Measurements from ENCODE around the gene IL15. TPM values are rescaled to one million over a fixed set of nuclear protein-coding genes. Genes with fewer than 3 reads are reported as not detected.
A peak's percentile ranks its signal among the peaks of the same experiment; 100 is the strongest.

The IL15 gene
- total RNA-seq, 1 experiment from 2014 or later: 7.1 TPM

- no peak overlapping the region for H3K4me2 ChIP-seq (ENCODE audit: low read length)
- peaks cover 52% of the 10 kb centered on the region for H3K79me2 ChIP-seq (ENCODE audit: low read length)
- H3K4me3 ChIP-seq (ENCODE audit: low read length): no peak overlapping the region
- no peak overlapping the region for H3K27ac ChIP-seq (ENCODE audit: low read length)
- ATAC-seq: no peak
- H3F3A ChIP-seq (ENCODE audit: low read length, unreplicated experiment): peaks cover 5% of the 10 kb centered on the region
- BruUV-seq (replicated peaks): no TSS peak
- CTCF ChIA-PET: no interaction called here
- H3K9me3 ChIP-seq (ENCODE audit: low read length): no peaks in the 10 kb centered on the region
- TF ChIP-seq CTCF (conservative IDR thresholded peaks at IDR 0.05; ENCODE audit: low read depth, low read length) (no peak), EZH2phosphoT487 (IDR thresholded peaks at IDR 0.05; ENCODE audit: borderline replicate concordance, low read length) (no peak), EZH2 (IDR thresholded peaks at IDR 0.05; ENCODE audit: low read length, unreplicated experiment) (no peak)
- no peaks in the 10 kb centered on the region for H3K36me3 ChIP-seq (ENCODE audit: low read depth, low read length)
- no peaks in the 10 kb centered on the region for H3K9me2 ChIP-seq (replicated peaks; ENCODE audit: low read length)
- peaks cover 48% of the 10 kb centered on the region for H3K4me1 ChIP-seq (ENCODE audit: insufficient read depth, low read length)
- no peak overlapping the region for H3K9ac ChIP-seq (ENCODE audit: low read length)
- intact Hi-C loops (cut with micrococcal nuclease): loop anchor here (5.0 kb wide), 1 partner anchor 193 kb away; no protein-coding TSS in a partner anchor
- POLR2A ChIA-PET (ENCODE audit: unreplicated experiment): no interaction called here
- H3K27me3 ChIP-seq (ENCODE audit: low read length): no peaks in the 10 kb centered on the region
- H2AFZ ChIP-seq (ENCODE audit: low read length): no peak overlapping the region
- no peak for DNase-seq
- H4K20me1 ChIP-seq (ENCODE audit: low read length): no peaks in the 10 kb centered on the region
These were observed 4.3 kb downstream of the IL15 start for GRCh38 chr4:141640696-141641095.

GRCh38 chr4:141642063-141642462 is 5.7 kb downstream of the IL15 start:
- intact Hi-C loops (cut with micrococcal nuclease): loop anchor here (2.0 to 5.0 kb wide), 4 partner anchors 43 to 217 kb away; no protein-coding TSS in a partner anchor
- H3K4me2 ChIP-seq (ENCODE audit: low read length): peak overlapping the region; percentile 80
- DNase-seq (no peak), ATAC-seq (no peak)
- H3F3A ChIP-seq (ENCODE audit: low read length, unreplicated experiment): peaks cover 5% of the 10 kb centered on the region
- no peaks in the 10 kb centered on the region for H3K9me2 ChIP-seq (replicated peaks; ENCODE audit: low read length)
- no peak overlapping the region for H2AFZ ChIP-seq (ENCODE audit: low read length)
- H3K79me2 ChIP-seq (ENCODE audit: low read length): peaks cover 59% of the 10 kb centered on the region
- CTCF ChIA-PET: interaction anchor here (1.2 kb wide), 1 partner anchor 296 kb away, joined by 3 read pairs; no protein-coding TSS in a partner anchor
- H3K27me3 ChIP-seq (ENCODE audit: low read length): no peaks in the 10 kb centered on the region
- no TSS peak for BruUV-seq (replicated peaks)
- no peaks in the 10 kb centered on the region for H4K20me1 ChIP-seq (ENCODE audit: low read length)
- H3K27ac ChIP-seq (ENCODE audit: low read length): peak overlapping the region; percentile 92
- POLR2A ChIA-PET (ENCODE audit: unreplicated experiment): interaction anchor here (0.5 kb wide), 1 partner anchor 472 kb away, joined by 3 read pairs; no protein-coding TSS in a partner anchor
- no peaks in the 10 kb centered on the region for H3K36me3 ChIP-seq (ENCODE audit: low read depth, low read length)
- H3K9ac ChIP-seq (ENCODE audit: low read length): peak overlapping the region; percentile 8; the same call in 1 of the 2 replicates
- no peak overlapping the region for H3K4me3 ChIP-seq (ENCODE audit: low read length)
- H3K9me3 ChIP-seq (ENCODE audit: low read length): no peaks in the 10 kb centered on the region
- TF ChIP-seq EZH2phosphoT487 (IDR thresholded peaks at IDR 0.05; ENCODE audit: borderline replicate concordance, low read length): no peak
- peaks cover 50% of the 10 kb centered on the region for H3K4me1 ChIP-seq (ENCODE audit: insufficient read depth, low read length)

- peaks cover 5% of the 10 kb centered on the region for H3F3A ChIP-seq (ENCODE audit: low read length, unreplicated experiment)
- H3K27ac ChIP-seq (ENCODE audit: low read length): peak overlapping the region; percentile 92
- BruUV-seq (replicated peaks): no TSS peak
- ATAC-seq (peak; percentile 94), DNase-seq (peak; percentile 91)
- H2AFZ ChIP-seq (ENCODE audit: low read length): no peak overlapping the region
- no peaks in the 10 kb centered on the region for H3K9me3 ChIP-seq (ENCODE audit: low read length)
- ChIA-PET CTCF (interaction anchor here (1.2 kb wide), 1 partner anchor 297 kb away, joined by 3 read pairs; no protein-coding TSS in a partner anchor), POLR2A (ENCODE audit: unreplicated experiment) (interaction anchor here (0.6 kb wide), 1 partner anchor 257 kb away, joined by 6 read pairs; no protein-coding TSS in a partner anchor)
- TF ChIP-seq EZH2phosphoT487 (IDR thresholded peaks at IDR 0.05; ENCODE audit: borderline replicate concordance, low read length) (no peak), EZH2 (IDR thresholded peaks at IDR 0.05; ENCODE audit: low read length, unreplicated experiment) (no peak), CTCF (conservative IDR thresholded peaks at IDR 0.05; ENCODE audit: low read depth, low read length) (no peak)
- peak overlapping the region; percentile 48; the same call in 1 of the 2 replicates for H3K4me3 ChIP-seq (ENCODE audit: low read length)
- H4K20me1 ChIP-seq (ENCODE audit: low read length): no peaks in the 10 kb centered on the region
- peaks cover 48% of the 10 kb centered on the region for H3K4me1 ChIP-seq (ENCODE audit: insufficient read depth, low read length)
- no peaks in the 10 kb centered on the region for H3K36me3 ChIP-seq (ENCODE audit: low read depth, low read length)
- peak overlapping the region; percentile 80 for H3K4me2 ChIP-seq (ENCODE audit: low read length)
- H3K9me2 ChIP-seq (replicated peaks; ENCODE audit: low read length): no peaks in the 10 kb centered on the region
- H3K9ac ChIP-seq (ENCODE audit: low read length): peak overlapping the region; percentile 8; the same call in 1 of the 2 replicates
- no peaks in the 10 kb centered on the region for H3K27me3 ChIP-seq (ENCODE audit: low read length)
- peaks cover 56% of the 10 kb centered on the region for H3K79me2 ChIP-seq (ENCODE audit: low read length)
- intact Hi-C loops (cut with micrococcal nuclease): loop anchor here (2.0 to 5.0 kb wide), 4 partner anchors 42 to 216 kb away; no protein-coding TSS in a partner anchor
These were observed 6.3 kb downstream of the IL15 start for GRCh38 chr4:141642711-141643110.
